ENCODE data around the gene KRT7. TPM values are rescaled to one million over a fixed set of nuclear protein-coding genes. Genes with fewer than 3 reads are reported as not detected.

Gene KRT7
- total and polyA plus RNA-seq, 3 experiments from 2014 or later, result 3.2 to 5.6 TPM; not detected in 1

GRCh38 chr12:52228366-52228765 is 4.7 kb upstream of the KRT7 start:
- DNase-seq, result no peak
- peaks cover 0 to 2% (median 0%) of the 10 kb centered on the region in 5 donors for H3K9me3 Mint-ChIP-seq
- no peaks in the 10 kb centered on the region for H3K9me3 ChIP-seq (ENCODE audit: low read length)
- H3K4me3 ChIP-seq (ENCODE audit: low read length), result no peak overlapping the region
- H3K27ac Mint-ChIP-seq, result no peak overlapping the region
- no peak overlapping the region for H3K4me3 Mint-ChIP-seq
- no peaks in the 10 kb centered on the region for H3K4me1 ChIP-seq (ENCODE audit: insufficient read depth, low read length)
- peaks cover 30 to 53% of the 10 kb centered on the region in 2 donors for H3K27me3 Mint-ChIP-seq
- peaks cover 0 to 2% (median 0%) of the 10 kb centered on the region in 3 donors for H3K4me1 Mint-ChIP-seq
- ChIA-PET POLR2A (no interaction called here), CTCF (no interaction called here)
- H3K36me3 ChIP-seq (ENCODE audit: insufficient read depth, low read length), result no peaks in the 10 kb centered on the region
- H3K36me3 Mint-ChIP-seq, result no peaks in the 10 kb centered on the region
- H3K27ac ChIP-seq (ENCODE audit: low read depth, low read length), result no peak overlapping the region
- H3K27me3 ChIP-seq (ENCODE audit: insufficient read depth, low read length, poor library complexity, severe bottlenecking), result no peaks in the 10 kb centered on the region

GRCh38 chr12:52228931-52229330 is 4.1 kb upstream of the KRT7 start:
- no peak overlapping the region for H3K27ac Mint-ChIP-seq
- H3K9me3 Mint-ChIP-seq, result peaks cover 0 to 2% (median 0%) of the 10 kb centered on the region in 5 donors
- H3K9me3 ChIP-seq (ENCODE audit: low read length), result no peaks in the 10 kb centered on the region
- no peak overlapping the region for H3K4me3 ChIP-seq (ENCODE audit: low read length)
- no peaks in the 10 kb centered on the region for H3K4me1 ChIP-seq (ENCODE audit: insufficient read depth, low read length)
- H3K27me3 ChIP-seq (ENCODE audit: insufficient read depth, low read length, poor library complexity, severe bottlenecking), result no peaks in the 10 kb centered on the region
- no peak overlapping the region for H3K27ac ChIP-seq (ENCODE audit: low read depth, low read length)
- CTCF ChIA-PET, result no interaction called here
- H3K36me3 ChIP-seq (ENCODE audit: insufficient read depth, low read length), result no peaks in the 10 kb centered on the region
- peaks cover 33 to 56% of the 10 kb centered on the region in 2 donors for H3K27me3 Mint-ChIP-seq
- POLR2A ChIA-PET, result no interaction called here
- no peaks in the 10 kb centered on the region for H3K36me3 Mint-ChIP-seq
- no peak for DNase-seq
- H3K4me1 Mint-ChIP-seq, result peaks cover 0 to 2% (median 0%) of the 10 kb centered on the region in 3 donors
- H3K4me3 Mint-ChIP-seq, result no peak overlapping the region

- ChIA-PET CTCF (no interaction called here), POLR2A (no interaction called here)
- no peaks in the 10 kb centered on the region for H3K27me3 ChIP-seq (ENCODE audit: insufficient read depth, low read length, poor library complexity, severe bottlenecking)
- H3K4me3 ChIP-seq (ENCODE audit: low read length), result no peak overlapping the region
- Mint-ChIP-seq H3K27ac (no peak overlapping the region), H3K4me3 (no peak overlapping the region), H3K9me3 (peaks cover 0 to 2% (median 0%) of the 10 kb centered on the region in 5 donors), H3K27me3 (peaks cover 39 to 57% of the 10 kb centered on the region in 2 donors), H3K4me1 (peaks cover 0 to 2% (median 0%) of the 10 kb centered on the region in 3 donors), H3K36me3 (no peaks in the 10 kb centered on the region)
- H3K4me1 ChIP-seq (ENCODE audit: insufficient read depth, low read length), result no peaks in the 10 kb centered on the region
- H3K9me3 ChIP-seq (ENCODE audit: low read length), result no peaks in the 10 kb centered on the region
- no peak for DNase-seq
- H3K27ac ChIP-seq (ENCODE audit: low read depth, low read length), result no peak overlapping the region
- no peaks in the 10 kb centered on the region for H3K36me3 ChIP-seq (ENCODE audit: insufficient read depth, low read length)
Observed at GRCh38 chr12:52229836-52230343, 3.2 kb upstream of the KRT7 start.

GRCh38 chr12:52230364-52231281 is 2.4 kb upstream of the KRT7 start:
- Mint-ChIP-seq H3K9me3 (peaks cover 0 to 2% (median 0%) of the 10 kb centered on the region in 5 donors), H3K4me1 (peaks cover 0 to 2% (median 0%) of the 10 kb centered on the region in 3 donors), H3K27me3 (peaks cover 43 to 61% of the 10 kb centered on the region in 2 donors), H3K4me3 (no peak overlapping the region), H3K36me3 (no peaks in the 10 kb centered on the region), H3K27ac (peak overlapping the region in 1 of 8 donors; percentile 39)
- H3K27me3 ChIP-seq (ENCODE audit: insufficient read depth, low read length, poor library complexity, severe bottlenecking), result no peaks in the 10 kb centered on the region
- no peak overlapping the region for H3K4me3 ChIP-seq (ENCODE audit: low read length)
- DNase-seq, result no peak
- ChIA-PET CTCF (no interaction called here), POLR2A (no interaction called here)
- no peak overlapping the region for H3K27ac ChIP-seq (ENCODE audit: low read depth, low read length)
- no peaks in the 10 kb centered on the region for H3K4me1 ChIP-seq (ENCODE audit: insufficient read depth, low read length)
- no peaks in the 10 kb centered on the region for H3K36me3 ChIP-seq (ENCODE audit: insufficient read depth, low read length)
- H3K9me3 ChIP-seq (ENCODE audit: low read length), result no peaks in the 10 kb centered on the region

- no peak for DNase-seq
- Mint-ChIP-seq H3K4me3 (no peak overlapping the region), H3K27me3 (peaks cover 45 to 65% of the 10 kb centered on the region in 2 donors), H3K36me3 (no peaks in the 10 kb centered on the region), H3K27ac (peak overlapping the region in 2 of 8 donors; percentile 27 to 39), H3K4me1 (peaks cover 0 to 2% (median 0%) of the 10 kb centered on the region in 3 donors), H3K9me3 (peaks cover 0 to 2% (median 0%) of the 10 kb centered on the region in 5 donors)
- H3K9me3 ChIP-seq (ENCODE audit: low read length), result no peaks in the 10 kb centered on the region
- H3K27me3 ChIP-seq (ENCODE audit: insufficient read depth, low read length, poor library complexity, severe bottlenecking), result no peaks in the 10 kb centered on the region
- H3K36me3 ChIP-seq (ENCODE audit: insufficient read depth, low read length), result no peaks in the 10 kb centered on the region
- H3K4me3 ChIP-seq (ENCODE audit: low read length), result no peak overlapping the region
- CTCF ChIA-PET, result no interaction called here
- H3K27ac ChIP-seq (ENCODE audit: low read depth, low read length), result no peak overlapping the region
- no peaks in the 10 kb centered on the region for H3K4me1 ChIP-seq (ENCODE audit: insufficient read depth, low read length)
- POLR2A ChIA-PET, result no interaction called here
Observed at GRCh38 chr12:52231305-52232202, 1.5 kb upstream of the KRT7 start.

- no peak for DNase-seq
- no peaks in the 10 kb centered on the region for H3K4me1 ChIP-seq (ENCODE audit: insufficient read depth, low read length)
- H3K36me3 ChIP-seq (ENCODE audit: insufficient read depth, low read length), result no peaks in the 10 kb centered on the region
- Mint-ChIP-seq H3K9me3 (peaks cover 0 to 2% (median 0%) of the 10 kb centered on the region in 5 donors), H3K4me3 (no peak overlapping the region), H3K4me1 (peaks cover 0 to 2% (median 0%) of the 10 kb centered on the region in 3 donors), H3K27me3 (peaks cover 46 to 64% of the 10 kb centered on the region in 2 donors), H3K27ac (no peak overlapping the region), H3K36me3 (no peaks in the 10 kb centered on the region)
- CTCF ChIA-PET, result no interaction called here
- H3K4me3 ChIP-seq (ENCODE audit: low read length), result no peak overlapping the region
- no peak overlapping the region for H3K27ac ChIP-seq (ENCODE audit: low read depth, low read length)
- no peaks in the 10 kb centered on the region for H3K27me3 ChIP-seq (ENCODE audit: insufficient read depth, low read length, poor library complexity, severe bottlenecking)
- POLR2A ChIA-PET, result no interaction called here
- no peaks in the 10 kb centered on the region for H3K9me3 ChIP-seq (ENCODE audit: low read length)
Observed at GRCh38 chr12:52232203-52232673, 805 bp upstream of the KRT7 start.

- Mint-ChIP-seq H3K27ac (no peak overlapping the region), H3K27me3 (peaks cover 41 to 58% of the 10 kb centered on the region in 2 donors), H3K9me3 (peaks cover 0 to 2% (median 0%) of the 10 kb centered on the region in 5 donors), H3K4me1 (peaks cover 0 to 2% (median 0%) of the 10 kb centered on the region in 3 donors), H3K4me3 (no peak overlapping the region), H3K36me3 (no peaks in the 10 kb centered on the region)
- ChIA-PET POLR2A (no interaction called here), CTCF (no interaction called here)
- no peaks in the 10 kb centered on the region for H3K9me3 ChIP-seq (ENCODE audit: low read length)
- no peak overlapping the region for H3K4me3 ChIP-seq (ENCODE audit: low read length)
- no peak for DNase-seq
- H3K27me3 ChIP-seq (ENCODE audit: insufficient read depth, low read length, poor library complexity, severe bottlenecking), result no peaks in the 10 kb centered on the region
- no peaks in the 10 kb centered on the region for H3K4me1 ChIP-seq (ENCODE audit: insufficient read depth, low read length)
- no peak overlapping the region for H3K27ac ChIP-seq (ENCODE audit: low read depth, low read length)
- no peaks in the 10 kb centered on the region for H3K36me3 ChIP-seq (ENCODE audit: insufficient read depth, low read length)
Observed at GRCh38 chr12:52233462-52234207, 592 bp downstream of the KRT7 start.
